ENCODE results near the gene C1orf74.
"Not testable (repeated sequence)": the region's sequence is repeated elsewhere in the genome, so short reads cannot be mapped to it uniquely, and the experiment has no call there.

The C1orf74 gene

GRCh38 chr1:209802117-209802779, 17.9 kb upstream of the C1orf74 start:
- DNase-seq (ENCODE audit: extremely low spot score) = no peak
- ChIA-PET CTCF (no interaction called here), POLR2A (interaction anchor here (1.3 to 1.6 kb wide), 3 partner anchors 18 to 37 kb away, joined by 5 to 6 read pairs (median 5); partner anchors contain the start of genes C1orf74 and UTP25)
- TF ChIP-seq FOXA1 (IDR thresholded peaks at IDR 0.05) (no peak), ARNT (IDR thresholded peaks at IDR 0.05) (no peak), FOXK2 (IDR thresholded peaks at IDR 0.05) (no peak), CTBP1 (IDR thresholded peaks at IDR 0.05; ENCODE audit: borderline replicate concordance) (no peak), L3MBTL2 (conservative IDR thresholded peaks at IDR 0.05) (no peak), ZNF384 (IDR thresholded peaks at IDR 0.05) (no peak), BHLHE40 (IDR thresholded peaks at IDR 0.05; ENCODE audit: borderline replicate concordance) (no peak), HDGF (IDR thresholded peaks at IDR 0.05; ENCODE audit: borderline replicate concordance) (no peak), NFRKB (IDR thresholded peaks at IDR 0.05) (no peak), LEF1 (IDR thresholded peaks at IDR 0.05; ENCODE audit: borderline replicate concordance) (no peak), SUZ12 (IDR thresholded peaks at IDR 0.05) (no peak), ELF4 (IDR thresholded peaks at IDR 0.05) (no peak), FOXM1 (IDR thresholded peaks at IDR 0.05; ENCODE audit: borderline replicate concordance) (no peak), SP1 (IDR thresholded peaks at IDR 0.05) (no peak), TARDBP (IDR thresholded peaks at IDR 0.05) (no peak), PKNOX1 (IDR thresholded peaks at IDR 0.05) (no peak)

- POLR2A ChIA-PET = interaction anchor here (0.9 to 1.6 kb wide), 3 partner anchors 17 to 38 kb away, joined by 4 to 6 read pairs (median 5); partner anchors contain the start of gene C1orf74
- DNase-seq (ENCODE audit: extremely low spot score) = no peak
Measured at GRCh38 chr1:209800984-209801834, 16.9 kb upstream of the C1orf74 start.

DNA sequence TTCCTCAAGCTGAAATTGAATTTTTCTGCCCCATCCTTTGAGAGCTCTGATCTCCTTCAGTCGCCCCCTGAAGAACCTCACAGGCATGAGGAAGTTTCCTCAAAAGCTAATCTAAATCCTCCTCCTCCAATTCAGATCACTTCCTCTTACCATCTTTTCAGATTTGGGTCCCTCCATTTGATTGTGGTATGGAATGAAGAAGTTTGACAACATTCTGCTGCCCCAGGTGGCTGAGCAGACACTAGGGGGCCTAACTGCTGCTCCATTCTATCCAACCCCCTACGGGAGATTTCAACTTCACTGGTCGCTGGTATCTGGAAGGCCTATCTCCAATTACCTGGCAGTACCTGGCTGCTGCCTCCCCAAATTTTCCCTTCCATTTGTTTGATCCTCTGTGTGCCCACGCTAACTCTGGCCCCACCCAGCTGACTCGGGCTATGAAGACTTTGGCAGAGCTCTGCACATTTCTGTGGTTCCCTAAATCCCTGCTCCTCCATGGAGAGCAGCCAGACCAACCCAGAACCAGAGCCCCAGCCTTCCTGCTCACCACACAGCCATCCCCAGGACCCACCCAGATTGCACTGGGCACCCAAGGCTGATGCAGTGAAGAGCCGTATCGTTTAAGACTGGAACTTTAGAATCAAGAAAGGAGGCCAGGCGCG, 13.8 kb upstream of the C1orf74 start:
- DNase-seq (ENCODE audit: extremely low spot score) = no peak
- TF ChIP-seq ZNF384 (IDR thresholded peaks at IDR 0.05) = no peak
- no peak for TF ChIP-seq ARNT (IDR thresholded peaks at IDR 0.05)
- TF ChIP-seq FOXA1 (IDR thresholded peaks at IDR 0.05) = no peak
- no peak for TF ChIP-seq PKNOX1 (IDR thresholded peaks at IDR 0.05)
- no peak for TF ChIP-seq ELF4 (IDR thresholded peaks at IDR 0.05)
- no peak for TF ChIP-seq NFRKB (IDR thresholded peaks at IDR 0.05)
- no peak for TF ChIP-seq L3MBTL2 (conservative IDR thresholded peaks at IDR 0.05)
- no peak for TF ChIP-seq SUZ12 (IDR thresholded peaks at IDR 0.05)
- TF ChIP-seq FOXK2 (IDR thresholded peaks at IDR 0.05) = no peak
- ChIA-PET POLR2A (no interaction called here), CTCF (no interaction called here)

More at GRCh38 chr1:209800984-209801834, 16.9 kb upstream of the C1orf74 start:
- CTCF ChIA-PET = no interaction called here
- no peak for TF ChIP-seq BHLHE40 (IDR thresholded peaks at IDR 0.05; ENCODE audit: borderline replicate concordance)
- no peak for TF ChIP-seq FOXK2 (IDR thresholded peaks at IDR 0.05)
- no peak for TF ChIP-seq NFRKB (IDR thresholded peaks at IDR 0.05)
- no peak for TF ChIP-seq FOXA1 (IDR thresholded peaks at IDR 0.05)

DNA sequence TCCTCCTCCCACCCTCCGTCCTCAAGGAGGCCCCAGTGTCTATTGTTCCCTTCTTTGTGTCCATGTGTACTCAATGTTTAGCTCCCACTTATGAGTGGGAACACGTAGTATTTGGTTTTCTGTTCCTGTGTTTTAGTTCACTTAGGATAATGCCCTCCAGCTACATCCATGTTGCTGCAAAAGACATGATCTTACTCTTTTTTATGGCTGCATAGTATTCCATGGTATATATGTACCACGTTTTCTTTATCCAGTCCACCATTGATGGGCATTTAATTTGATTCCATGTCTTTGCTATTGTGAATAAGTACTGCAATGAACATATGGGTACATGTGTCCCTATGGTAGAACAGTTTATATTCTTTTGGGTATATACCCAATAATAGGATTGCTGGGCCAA, 9.4 kb upstream of the C1orf74 start:
- DNase-seq (ENCODE audit: extremely low spot score); CTCF ChIA-PET: not testable (repeated sequence)
- POLR2A ChIA-PET = interaction anchor here (1.6 kb wide), 1 partner anchor 9 kb away, joined by 3 read pairs; the partner anchor contains the start of gene C1orf74

GRCh38 chr1:209791920-209792319, 7.6 kb upstream of the C1orf74 start:
- DNase-seq (ENCODE audit: extremely low spot score) = no peak
- CTCF ChIA-PET = no interaction called here
- no peak for TF ChIP-seq SUZ12 (IDR thresholded peaks at IDR 0.05)
- no peak for TF ChIP-seq HDGF (IDR thresholded peaks at IDR 0.05; ENCODE audit: borderline replicate concordance)
- no peak for TF ChIP-seq FOXK2 (IDR thresholded peaks at IDR 0.05)
- TF ChIP-seq TARDBP (IDR thresholded peaks at IDR 0.05) = no peak
- TF ChIP-seq CTBP1 (IDR thresholded peaks at IDR 0.05; ENCODE audit: borderline replicate concordance) = no peak
- no peak for TF ChIP-seq L3MBTL2 (conservative IDR thresholded peaks at IDR 0.05)
- TF ChIP-seq FOXA1 (IDR thresholded peaks at IDR 0.05) = no peak
- no peak for TF ChIP-seq SP1 (IDR thresholded peaks at IDR 0.05)
- no peak for TF ChIP-seq ELF4 (IDR thresholded peaks at IDR 0.05)
- no peak for TF ChIP-seq PKNOX1 (IDR thresholded peaks at IDR 0.05)
- TF ChIP-seq ZNF384 (IDR thresholded peaks at IDR 0.05) = no peak
- no peak for TF ChIP-seq FOXM1 (IDR thresholded peaks at IDR 0.05; ENCODE audit: borderline replicate concordance)
- TF ChIP-seq NFRKB (IDR thresholded peaks at IDR 0.05) = no peak
- no peak for TF ChIP-seq ARNT (IDR thresholded peaks at IDR 0.05)
- TF ChIP-seq BHLHE40 (IDR thresholded peaks at IDR 0.05; ENCODE audit: borderline replicate concordance) = no peak
- no peak for TF ChIP-seq LEF1 (IDR thresholded peaks at IDR 0.05; ENCODE audit: borderline replicate concordance)
- POLR2A ChIA-PET = interaction anchor here (1.6 kb wide), 1 partner anchor 7 kb away, joined by 3 read pairs; the partner anchor contains the start of gene C1orf74
